GM11168 (cell line): ENCODE results near the gene HMCES.

ENCODE experiments used
- in situ Hi-C: fragments of 300-500 bp; cut with MboI; formaldehyde crosslinking; loops from one replicate; pipeline ENCODE4 v1.12.0; 2022; ENCODE audit warnings: low sequenced_read_pairs; ENCODE audit not compliant: unreplicated experiment

Gene HMCES, protein sequence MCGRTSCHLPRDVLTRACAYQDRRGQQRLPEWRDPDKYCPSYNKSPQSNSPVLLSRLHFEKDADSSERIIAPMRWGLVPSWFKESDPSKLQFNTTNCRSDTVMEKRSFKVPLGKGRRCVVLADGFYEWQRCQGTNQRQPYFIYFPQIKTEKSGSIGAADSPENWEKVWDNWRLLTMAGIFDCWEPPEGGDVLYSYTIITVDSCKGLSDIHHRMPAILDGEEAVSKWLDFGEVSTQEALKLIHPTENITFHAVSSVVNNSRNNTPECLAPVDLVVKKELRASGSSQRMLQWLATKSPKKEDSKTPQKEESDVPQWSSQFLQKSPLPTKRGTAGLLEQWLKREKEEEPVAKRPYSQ

DNA sequence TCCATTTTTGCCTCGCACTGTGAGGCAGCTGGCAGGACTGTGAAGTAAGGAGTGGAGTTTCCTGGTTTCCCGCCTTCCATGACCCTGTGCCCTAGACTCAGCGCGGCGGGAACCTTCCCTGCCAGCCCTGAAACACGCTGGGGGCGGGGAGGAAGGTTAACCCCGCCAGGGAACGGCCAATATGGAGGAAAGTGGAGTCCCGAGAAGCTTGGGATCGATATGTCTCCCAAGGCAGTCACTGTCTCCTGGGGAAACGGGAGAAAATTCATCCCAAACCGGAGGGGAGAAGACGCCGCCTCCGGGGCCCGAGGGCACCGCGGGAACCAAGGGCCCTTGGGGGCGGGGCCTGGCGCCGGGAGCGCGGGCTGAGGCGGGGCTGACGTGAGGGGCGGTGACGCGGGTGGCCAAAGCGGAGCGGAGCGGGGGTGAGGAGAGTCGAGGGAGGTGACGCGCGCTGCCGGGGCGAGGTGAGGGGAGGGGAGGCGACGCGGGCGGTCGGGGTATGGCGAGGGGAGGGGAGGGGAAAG is at the start of gene HMCES:
Gene HMCES (plus strand): TSS at position 432 of the 527 bp plus-strand sequence. CDS start 863 bp downstream, outside the sequence.
- in situ Hi-C loops: no loop called here

DNA sequence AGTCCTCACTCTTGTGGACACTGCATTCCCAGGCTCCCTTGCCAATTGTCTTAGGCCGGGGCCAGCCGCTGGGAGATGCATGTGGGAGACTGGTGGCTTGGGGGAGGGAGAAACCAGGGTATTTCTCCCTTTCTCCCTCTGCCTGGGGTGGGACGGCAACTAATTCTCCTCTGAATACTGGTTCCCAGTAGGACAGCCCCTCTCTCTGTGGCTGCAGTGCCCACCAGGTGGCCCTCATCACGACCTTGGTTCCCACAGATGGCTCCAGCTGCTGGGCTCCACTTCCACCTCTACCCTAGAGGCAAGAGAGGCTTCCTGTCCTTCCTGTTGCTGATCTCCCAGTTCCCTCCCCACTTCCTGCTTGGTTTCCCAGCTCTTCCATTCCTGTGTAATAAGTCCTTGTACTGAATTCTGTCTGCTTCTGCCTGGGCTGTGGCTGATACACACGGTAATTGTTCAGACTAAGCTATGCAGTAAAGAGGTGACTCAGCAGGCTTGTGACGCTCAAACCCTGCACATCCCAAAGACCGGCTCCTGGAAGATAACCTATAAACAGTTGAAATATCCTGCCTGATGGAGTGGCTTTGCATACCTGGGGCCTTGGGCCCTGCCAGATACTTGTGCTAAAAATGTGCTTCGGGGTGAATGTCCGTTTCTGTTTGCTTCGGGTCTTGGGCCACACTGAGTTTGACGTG is 49.6 kb upstream of the HMCES start:
- in situ Hi-C loops: no loop called here

DNA sequence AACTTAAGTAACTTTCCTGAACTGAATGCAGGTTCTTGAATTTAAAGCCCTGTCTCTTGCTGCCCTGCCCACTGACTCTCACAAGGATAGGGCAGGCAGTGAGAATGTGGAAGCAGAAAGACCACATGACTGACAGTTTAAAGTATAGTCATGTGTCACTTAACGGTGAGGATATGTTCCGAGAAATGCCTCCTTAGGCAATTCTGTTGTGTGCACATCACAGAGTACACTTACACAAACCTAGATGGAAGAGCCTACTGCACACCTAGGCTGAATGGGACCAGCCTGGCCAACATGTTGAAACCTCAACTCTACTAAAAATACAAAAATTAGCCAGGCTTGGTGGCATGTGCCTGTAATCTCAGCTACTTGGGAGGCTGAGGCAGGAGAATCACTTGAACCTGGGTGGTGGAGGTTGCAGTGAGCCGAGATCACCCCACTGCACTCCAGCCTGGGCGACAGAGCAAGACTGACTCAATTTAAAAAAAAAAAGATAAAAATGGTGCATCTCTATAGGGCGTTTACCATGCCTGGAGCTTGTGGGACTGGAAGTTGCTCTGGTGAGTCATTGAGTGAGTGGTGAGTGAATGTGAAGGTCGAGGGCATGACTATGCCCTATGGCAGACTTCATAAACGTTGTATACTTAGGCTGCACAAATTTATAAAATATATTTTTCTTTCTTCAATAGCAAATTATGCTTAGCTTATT is 48.2 kb upstream of the HMCES start:
- in situ Hi-C loops: no loop called here

DNA sequence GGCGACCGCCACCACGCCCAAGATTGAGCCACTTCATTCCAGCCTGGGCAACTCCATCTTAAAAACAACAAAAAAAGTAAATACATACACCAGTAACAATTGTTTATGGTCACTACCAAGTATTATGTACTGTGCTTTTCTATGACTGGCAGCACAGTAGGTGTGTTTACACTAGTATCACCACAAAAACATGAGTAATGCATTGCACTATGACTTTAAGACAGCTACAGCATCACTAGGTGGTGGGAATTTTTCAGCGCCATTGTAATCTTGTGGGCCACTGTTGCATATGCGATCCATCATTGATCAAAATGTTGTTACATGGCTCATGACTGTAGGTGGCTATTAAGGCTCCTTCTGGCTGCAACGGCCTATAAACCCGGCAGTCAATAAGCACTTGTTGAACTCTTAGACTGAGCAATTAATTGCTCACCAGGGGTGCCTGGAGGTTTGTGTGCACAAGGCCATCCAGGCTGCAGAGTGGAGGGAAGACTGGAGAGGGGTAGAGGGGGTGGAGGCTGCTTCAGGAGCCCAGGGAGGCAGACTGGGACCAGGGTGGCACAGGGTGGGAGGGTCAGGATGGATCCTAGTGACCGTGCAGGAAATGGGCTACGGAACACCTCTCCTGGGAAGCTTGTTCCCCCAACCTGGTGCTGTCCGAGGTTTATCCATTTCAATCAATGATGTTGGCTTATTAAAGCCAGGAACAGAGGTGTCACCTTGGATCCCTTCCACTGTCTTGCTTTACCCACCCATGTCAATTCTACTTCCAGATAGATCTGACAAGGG is 47.1 kb upstream of the HMCES start:
- in situ Hi-C loops: no loop called here

DNA sequence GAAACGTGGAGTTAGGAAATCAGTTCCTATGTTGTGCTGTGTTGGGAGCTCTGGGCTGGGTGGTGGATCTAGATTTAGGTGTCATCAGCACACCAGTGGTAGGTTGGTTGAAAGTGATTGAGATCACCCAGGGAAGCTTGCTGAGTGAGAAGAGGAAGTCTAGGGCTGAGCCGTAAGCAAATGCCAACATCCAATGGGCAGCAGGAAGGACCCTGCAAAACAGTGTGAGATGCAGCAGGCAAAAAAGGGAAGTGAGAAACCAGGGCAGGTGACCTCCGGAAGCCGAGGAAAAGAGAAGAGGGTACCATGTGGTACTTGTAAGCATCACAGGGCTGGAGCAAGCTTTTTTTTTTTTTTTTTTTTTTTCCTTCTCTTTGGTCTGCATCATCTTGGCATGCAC is 45.1 kb upstream of the HMCES start:
- in situ Hi-C loops: no loop called here

DNA sequence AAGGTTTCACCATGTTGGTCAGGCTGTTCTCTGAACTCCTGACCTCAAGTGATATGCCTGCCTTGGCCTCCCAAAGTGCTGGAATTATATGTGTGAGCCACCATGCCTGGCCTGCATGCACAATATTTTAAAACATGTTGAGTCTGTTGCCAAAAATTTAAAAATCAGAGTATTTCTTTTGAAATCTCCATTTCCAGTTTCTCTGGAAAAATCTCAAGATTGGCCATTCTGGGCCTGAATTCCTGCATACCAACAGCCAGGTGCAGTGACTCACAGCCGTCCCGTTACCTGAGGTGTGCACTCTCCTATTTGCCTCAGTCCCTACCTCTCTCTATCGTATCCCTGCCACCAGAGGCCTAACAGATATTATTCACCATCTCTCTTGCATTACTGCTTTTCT is 44.2 kb upstream of the HMCES start:
- in situ Hi-C loops: no loop called here

DNA sequence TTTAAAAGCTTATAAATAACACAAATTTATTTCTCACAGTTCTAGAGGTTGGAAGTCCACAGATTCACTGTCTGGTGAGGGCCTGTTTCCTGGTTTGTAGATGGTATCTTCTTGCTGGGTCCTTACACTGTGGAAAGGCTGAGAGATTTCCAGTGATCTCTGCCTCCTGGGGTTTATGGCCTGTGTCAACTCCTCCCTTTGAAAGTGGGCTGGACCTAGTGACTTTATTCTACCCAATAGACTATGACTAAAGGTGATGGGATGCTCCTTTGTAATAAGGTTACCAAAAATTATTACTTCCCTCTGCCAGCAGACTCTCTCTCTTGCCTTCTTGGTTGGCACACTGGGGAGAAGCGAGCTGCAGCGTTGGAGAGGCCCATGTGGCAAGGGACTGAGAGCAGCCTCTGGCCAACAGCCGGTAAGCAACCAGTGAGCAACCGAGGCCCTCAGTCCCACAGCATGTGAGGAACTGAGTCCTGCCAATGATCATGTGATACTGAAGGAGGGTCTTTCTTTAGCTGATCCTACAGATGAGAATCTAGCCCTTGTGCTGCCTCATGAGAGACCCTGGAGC is 43.2 kb upstream of the HMCES start:
- in situ Hi-C loops: no loop called here

DNA sequence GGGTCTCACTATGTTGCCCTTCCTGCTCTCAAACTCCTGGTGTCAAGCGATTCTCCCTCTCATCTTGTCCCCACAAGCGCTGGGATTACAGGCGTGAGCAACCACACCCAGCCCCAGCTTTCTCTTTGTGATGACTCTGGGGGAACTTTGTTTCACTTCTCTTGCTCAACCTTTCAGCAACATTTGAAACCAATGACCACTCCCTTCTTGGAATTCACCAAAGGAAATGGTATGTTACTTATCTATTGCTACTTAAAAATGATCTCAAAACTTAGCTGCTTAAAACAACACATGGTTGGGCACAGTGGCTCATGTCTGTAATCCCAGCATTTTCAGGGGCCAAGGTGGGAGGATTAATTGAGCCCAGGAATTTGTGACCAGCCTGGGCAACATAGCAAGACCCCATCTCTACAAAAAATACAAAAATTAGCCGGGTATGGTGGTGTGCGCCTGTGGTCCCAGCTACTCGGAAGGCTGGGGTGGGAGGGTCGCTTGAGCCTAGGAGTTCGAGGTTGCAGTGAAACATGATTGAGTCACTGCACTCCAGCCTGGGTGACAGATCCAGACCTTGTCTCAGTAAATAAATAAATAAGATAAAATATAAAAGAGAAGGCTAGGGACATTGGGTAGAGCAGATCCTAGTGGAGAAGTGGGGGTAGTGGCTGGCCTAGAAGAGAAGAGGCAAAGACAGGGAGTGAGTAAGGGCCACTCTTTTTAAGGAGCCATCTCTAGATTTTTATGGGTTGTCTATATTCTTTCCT is 39.5 kb upstream of the HMCES start:
- in situ Hi-C loops: no loop called here

DNA sequence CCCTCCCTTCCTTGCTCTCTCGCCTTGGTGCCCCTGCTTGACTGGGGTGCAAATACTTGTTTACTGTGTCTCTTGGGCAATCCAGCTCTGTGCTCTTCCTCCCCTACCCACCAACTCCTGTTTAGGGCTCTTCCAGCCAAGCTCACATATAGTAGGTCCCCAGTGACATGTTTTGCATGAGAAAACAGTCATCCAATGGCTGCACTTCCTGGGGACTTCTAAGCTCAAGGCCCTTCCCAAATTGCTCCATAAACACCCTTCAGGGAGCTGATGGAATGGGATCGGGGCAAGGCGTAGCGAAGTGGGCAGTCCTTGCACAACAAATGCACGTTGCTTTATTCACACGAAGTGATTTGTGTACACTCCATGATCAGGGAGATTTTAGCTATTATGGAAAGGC is 38.7 kb upstream of the HMCES start:
- in situ Hi-C loops: loop anchor here (10.0 kb wide), 2 partner anchors 185 to 275 kb away; no protein-coding TSS in a partner anchor

DNA sequence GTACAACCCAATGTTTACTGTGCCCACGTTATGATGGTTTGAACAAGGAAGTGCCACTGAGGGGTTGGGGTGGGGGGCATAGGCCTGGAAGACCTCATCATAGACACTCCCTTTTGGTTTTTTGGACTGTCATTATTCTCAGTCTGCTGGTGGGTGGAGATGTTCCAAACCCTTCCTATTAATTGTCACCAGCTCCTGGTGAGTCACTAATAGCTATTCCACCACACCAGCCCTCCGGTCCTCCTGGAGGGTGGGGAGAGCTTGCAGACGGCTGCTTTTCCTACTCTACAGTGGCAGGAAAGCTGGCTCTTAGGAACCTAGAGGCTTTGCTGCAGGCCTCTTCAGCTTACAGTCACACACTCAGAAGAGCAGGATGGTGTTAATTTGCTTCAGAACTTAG is 38.2 kb upstream of the HMCES start:
- in situ Hi-C loops: loop anchor here (10.0 kb wide), 2 partner anchors 186 to 276 kb away; no protein-coding TSS in a partner anchor

DNA sequence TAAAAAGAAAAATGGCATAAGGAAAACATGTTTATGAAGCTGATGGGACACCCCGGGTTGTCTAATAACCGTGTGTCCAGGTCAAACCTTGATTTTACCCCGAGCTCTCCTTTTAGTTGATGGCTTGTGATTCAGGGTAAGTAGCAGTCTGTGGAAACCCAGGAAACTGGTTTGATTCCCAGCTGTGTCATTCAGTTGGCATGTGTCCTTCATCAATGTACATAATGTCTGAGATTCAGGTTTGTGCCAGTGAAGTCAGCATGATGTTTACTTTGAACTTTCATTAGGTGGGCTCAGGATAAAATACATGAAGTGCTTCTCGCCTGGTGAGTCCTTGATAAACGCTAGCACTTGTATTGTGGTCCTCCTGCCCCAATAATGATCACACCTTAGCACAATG is 33.5 kb upstream of the HMCES start:
- in situ Hi-C loops: loop anchor here (10.0 kb wide), 2 partner anchors 190 to 280 kb away; no protein-coding TSS in a partner anchor

DNA sequence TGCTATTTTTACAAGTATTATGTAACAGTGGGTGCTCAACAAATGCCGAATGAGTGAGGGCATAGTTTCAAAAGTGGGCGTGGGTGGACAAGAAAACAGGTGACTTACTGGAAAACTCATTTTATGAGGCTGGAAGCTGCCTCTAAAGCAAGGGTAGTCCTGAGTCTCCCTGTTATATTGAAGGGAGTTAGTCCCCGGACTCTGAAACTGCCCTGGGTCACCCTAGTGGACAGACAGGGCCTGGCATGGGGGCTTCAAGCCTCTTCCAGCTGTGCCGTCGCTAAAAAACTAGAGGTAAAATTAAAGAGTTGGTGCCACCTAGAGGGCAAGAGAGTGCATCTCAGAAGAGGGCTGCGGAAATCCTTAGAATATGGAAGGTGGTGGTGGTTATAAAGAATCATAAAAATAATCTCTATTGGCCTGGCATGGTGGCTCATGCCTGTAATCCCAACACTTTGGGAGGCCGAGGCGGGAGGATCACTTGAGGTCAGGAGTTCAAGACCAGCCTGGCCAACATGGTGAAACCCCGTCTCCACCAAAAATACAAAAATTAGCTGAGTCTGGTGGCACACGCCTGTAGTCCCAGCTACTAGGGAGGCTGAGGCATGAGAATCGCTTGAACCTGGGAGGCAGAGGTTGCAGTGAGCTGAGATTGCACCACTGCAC is 32.9 kb upstream of the HMCES start:
- in situ Hi-C loops: loop anchor here (10.0 kb wide), 2 partner anchors 191 to 281 kb away; no protein-coding TSS in a partner anchor

DNA sequence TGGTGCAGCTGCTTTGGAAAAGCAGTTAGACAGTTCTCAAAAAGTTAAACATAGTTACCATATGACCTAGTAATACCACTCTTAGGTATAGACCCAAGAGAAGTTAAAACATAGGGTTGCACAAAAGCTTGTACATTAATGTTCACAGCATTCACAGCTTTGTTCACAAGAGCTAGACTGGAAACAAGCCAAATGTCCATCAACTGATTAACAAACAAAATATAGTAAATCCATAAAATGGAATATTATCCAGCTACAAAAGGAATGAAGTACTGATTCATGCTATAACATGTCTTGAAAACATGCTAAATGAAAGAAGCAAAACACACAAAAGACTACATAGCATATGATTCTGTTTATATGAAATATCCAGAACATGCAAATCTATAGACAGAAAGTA is 32.0 kb upstream of the HMCES start:
- in situ Hi-C loops: loop anchor here (10.0 kb wide), 2 partner anchors 192 to 282 kb away; no protein-coding TSS in a partner anchor

DNA sequence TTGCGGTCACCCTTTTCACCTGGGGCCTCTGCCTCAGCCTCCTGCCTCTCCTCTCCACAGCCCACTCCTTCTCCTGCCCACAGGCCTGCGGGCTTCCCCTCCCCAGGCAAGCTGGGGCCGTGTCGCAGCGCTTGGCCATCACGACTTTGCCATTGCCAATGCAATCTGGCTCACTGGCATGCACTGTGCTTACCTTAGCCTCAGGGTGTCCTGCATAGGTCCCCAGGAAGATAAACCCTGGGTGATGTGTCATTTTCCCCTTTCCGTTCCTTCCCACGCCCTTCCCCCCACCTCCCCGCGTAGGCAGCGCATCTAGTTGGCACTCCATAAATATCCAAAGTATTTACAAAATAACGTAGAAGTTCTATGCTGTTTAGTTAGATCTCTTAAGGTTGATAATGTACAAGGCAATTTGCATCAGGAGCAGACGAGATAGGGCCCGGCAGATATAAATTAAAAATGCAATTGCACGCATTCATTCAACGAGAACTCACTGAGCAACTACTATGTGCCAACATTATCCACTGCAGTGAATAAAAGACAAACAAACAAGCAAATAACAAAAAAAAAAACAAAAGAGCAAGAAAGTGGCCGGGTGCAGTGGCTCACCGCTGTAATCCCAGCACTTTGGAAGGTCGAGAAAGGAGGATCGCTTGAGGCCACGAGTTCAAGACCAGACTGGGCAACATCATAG is 30.2 kb upstream of the HMCES start:
- in situ Hi-C loops: loop anchor here (10.0 kb wide), 2 partner anchors 194 to 284 kb away; no protein-coding TSS in a partner anchor

DNA sequence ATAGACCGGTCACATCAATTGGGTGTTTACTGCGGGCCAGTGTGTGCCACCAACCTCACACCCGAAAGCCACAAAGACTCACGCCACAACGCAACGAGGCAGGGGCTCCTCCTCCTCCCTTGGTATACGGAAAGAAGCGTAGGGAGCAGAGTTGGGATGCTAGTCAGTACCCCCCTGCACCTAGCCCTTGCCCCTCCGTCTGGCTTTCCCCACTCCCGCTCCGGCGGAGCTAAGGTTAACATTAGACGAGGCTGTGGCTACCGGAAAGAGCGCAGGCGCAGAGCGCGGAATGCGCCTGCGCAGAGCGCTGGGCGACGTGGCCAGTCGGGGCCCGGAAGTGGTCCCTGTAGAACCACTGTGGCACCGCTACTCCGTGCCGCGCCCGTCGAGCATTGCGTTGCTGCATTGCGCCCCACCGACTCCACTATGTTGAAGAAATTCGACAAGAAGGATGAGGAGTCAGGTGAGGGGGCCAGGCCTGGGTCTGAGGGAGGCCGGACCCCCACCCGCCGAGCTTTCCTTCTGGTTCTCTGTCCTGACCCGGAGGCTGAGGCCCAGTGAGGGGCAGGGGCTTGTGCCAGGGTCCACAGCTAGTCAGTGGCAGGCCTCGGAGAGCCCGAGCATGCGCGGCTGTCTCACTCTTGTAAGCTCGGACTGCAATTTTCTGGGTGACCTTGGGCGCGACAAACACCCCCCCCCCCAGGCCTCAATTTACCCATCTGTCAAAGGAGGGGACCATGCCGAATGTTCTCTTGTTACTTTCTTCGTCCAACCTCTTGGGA is 29.2 kb upstream of the HMCES start, which contains the start of gene COPG1:
Gene COPG1 (plus strand): TSS at position 323 of the 782 bp plus-strand sequence. CDS start 104 bp downstream, at position 427.
- in situ Hi-C loops: loop anchor here (10.0 kb wide), 2 partner anchors 195 to 285 kb away; no protein-coding TSS in a partner anchor

DNA sequence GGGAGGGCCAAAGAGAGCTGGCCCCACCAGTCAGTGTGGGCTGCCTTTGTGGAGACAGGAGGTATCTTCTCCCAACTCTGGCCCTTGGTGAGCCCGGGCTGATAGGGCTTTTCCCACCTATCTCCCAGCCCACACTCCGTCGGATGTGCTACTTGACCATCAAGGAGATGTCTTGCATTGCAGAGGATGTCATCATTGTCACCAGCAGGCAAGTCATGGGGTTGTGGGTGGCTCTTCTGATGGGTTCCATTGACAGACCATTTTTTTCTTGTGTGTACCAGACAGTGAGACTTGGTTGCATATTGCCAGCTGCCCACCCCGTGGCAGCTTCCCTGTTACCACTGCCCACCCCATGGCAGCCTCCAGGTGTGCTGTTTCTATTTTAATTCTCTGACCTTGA is 25.9 kb upstream of the HMCES start:
- in situ Hi-C loops: no loop called here
